Smooth muscle cell (in vitro differentiated cells): Measurements from ENCODE around the gene ATP8B4. TPM values are rescaled to one million over a fixed set of nuclear protein-coding genes. Genes with fewer than 3 reads are reported as not detected.

Source experiments
- DNase-seq: peaks from one replicate; lab custom pipeline; 2025; ENCODE audit not compliant: unreplicated experiment; lab: John Stamatoyannopoulos, UW
- H2AFZ ChIP-seq: fragments of 200-600 bp; sonication (generic); 2 replicates; pipeline ENCODE4 v1.6.0; 2016; ENCODE audit warnings: antibody characterized with exemption, low read depth, mild to moderate bottlenecking
- H3F3A ChIP-seq: fragments of 200-600 bp; sonication (generic); 2 replicates; pipeline ENCODE4 v1.6.0; 2017; ENCODE audit warnings: antibody characterized with exemption, low read depth
- H3K27ac ChIP-seq: fragments of 200-600 bp; sonication (generic); 2 replicates; pipeline ENCODE4 v1.5.1; 2016; ENCODE audit warnings: low read depth, mild to moderate bottlenecking
- H3K27me3 ChIP-seq: fragments of 200-600 bp; sonication (generic); 2 replicates; pipeline ENCODE4 v1.6.1; 2016; ENCODE audit warnings: low read depth, mild to moderate bottlenecking
- H3K36me3 ChIP-seq: fragments of 200-600 bp; sonication (generic); 2 replicates; pipeline ENCODE4 v1.5.1; 2016; ENCODE audit warnings: low read depth
- H3K4me1 ChIP-seq: fragments of 200-600 bp; sonication (generic); 2 replicates; pipeline ENCODE4 v1.5.1; 2016; ENCODE audit warnings: low read depth
- H3K4me2 ChIP-seq: fragments of 200-600 bp; sonication (generic); 2 replicates; pipeline ENCODE4 v1.6.0; 2016; ENCODE audit warnings: mild to moderate bottlenecking
- H3K4me3 ChIP-seq: fragments of 200-600 bp; sonication (generic); 2 replicates; pipeline ENCODE4 v1.5.1; 2016; ENCODE audit warnings: mild to moderate bottlenecking
- H3K79me2 ChIP-seq: fragments of 200-600 bp; sonication (generic); 2 replicates; pipeline ENCODE4 v1.6.0; 2016; ENCODE audit warnings: low read depth, mild to moderate bottlenecking
- H3K9ac ChIP-seq: fragments of 200-600 bp; sonication (generic); 2 replicates; pipeline ENCODE4 v1.6.0; 2016; ENCODE audit warnings: low read depth
- H3K9me3 ChIP-seq: fragments of 200-600 bp; sonication (generic); replicated peaks from 2 replicates; pipeline ENCODE4 v1.5.1; 2016; ENCODE audit warnings: low read depth
- H4K20me1 ChIP-seq: fragments of 200-600 bp; sonication (generic); 2 replicates; pipeline ENCODE4 v1.6.0; 2016; ENCODE audit warnings: low read depth
- CTCF ChIP-seq: fragments of 200-600 bp; sonication (generic); IDR thresholded peaks from 2 replicates; pipeline ENCODE4 v1.5.1; 2017; ENCODE audit warnings: borderline replicate concordance, mild to moderate bottlenecking, antibody characterized with exemption; ENCODE audit not compliant: insufficient read depth, poor library complexity, severe bottlenecking
- WGBS: methylation state at CpG from one replicate; pipeline ENCODE4 v1.1.7; 2016; ENCODE audit warnings: low lambda C conversion rate; 5-methylcytosine and 5-hydroxymethylcytosine counted together
- polyA plus RNA-seq: library from polyadenylated mRNA; unstranded; fragments of >200 nt; fragmentation: Nextera tagmentation; extraction: Ambion mirVana; gene quantifications from 2 replicates; pipeline ENCODE4 v1.2.1, GENCODE V29; 2016
- total RNA-seq: library from RNA; depleted of rRNA; stranded (reverse); fragments of >200 nt; gene quantifications from 2 replicates; pipeline ENCODE4 v1.2.3, GENCODE V29; 2014

ATP8B4 gene
- total and polyA plus RNA-seq, 2 experiments from 2014 or later = 21.7 to 60.5 TPM

- Histone ChIP-seq H2AFZ (no peak overlapping the region), H4K20me1 (no peaks in the 10 kb centered on the region), H3K4me1 (peaks cover 33% of the 10 kb centered on the region), H3F3A (peaks cover 30% of the 10 kb centered on the region), H3K4me2 (peak overlapping the region; percentile 49), H3K27me3 (no peaks in the 10 kb centered on the region), H3K9me3 (no peaks in the 10 kb centered on the region), H3K27ac (peak overlapping the region; percentile 67), H3K9ac (peak overlapping the region; percentile 1), H3K4me3 (no peak overlapping the region), H3K79me2 (no peaks in the 10 kb centered on the region), H3K36me3 (no peaks in the 10 kb centered on the region)
- TF ChIP-seq CTCF = peak; percentile 36
- 52% methylated on average over 2 of the region's 2 CpGs for WGBS
- DNase-seq = no peak
These were observed 216.9 kb downstream of the ATP8B4 start for GRCh38 chr15:49901996-49902684.

GRCh38 chr15:49901321-49901720 is 217.7 kb downstream of the ATP8B4 start:
- H3K79me2 ChIP-seq = no peaks in the 10 kb centered on the region
- no peak for TF ChIP-seq CTCF
- H3K4me1 ChIP-seq = peaks cover 41% of the 10 kb centered on the region
- H4K20me1 ChIP-seq = no peaks in the 10 kb centered on the region
- H3K9ac ChIP-seq = no peak overlapping the region
- WGBS = 77% methylated on average over 1 of the region's 1 CpG
- H3K9me3 ChIP-seq = no peaks in the 10 kb centered on the region
- peak overlapping the region; percentile 49 for H3K4me2 ChIP-seq
- no peak overlapping the region for H2AFZ ChIP-seq
- no peaks in the 10 kb centered on the region for H3K27me3 ChIP-seq
- H3F3A ChIP-seq = peaks cover 30% of the 10 kb centered on the region
- no peak for DNase-seq
- H3K4me3 ChIP-seq = no peak overlapping the region
- no peaks in the 10 kb centered on the region for H3K36me3 ChIP-seq
- H3K27ac ChIP-seq = peak overlapping the region; percentile 67

- Histone ChIP-seq H3K4me1 (peaks cover 45% of the 10 kb centered on the region), H4K20me1 (no peaks in the 10 kb centered on the region), H3K27ac (peak overlapping the region; percentile 67), H3K36me3 (no peaks in the 10 kb centered on the region), H3K9me3 (no peaks in the 10 kb centered on the region), H3F3A (peaks cover 30% of the 10 kb centered on the region), H3K4me2 (peak overlapping the region; percentile 49), H3K27me3 (no peaks in the 10 kb centered on the region), H2AFZ (no peak overlapping the region), H3K79me2 (no peaks in the 10 kb centered on the region), H3K4me3 (no peak overlapping the region), H3K9ac (no peak overlapping the region)
- TF ChIP-seq CTCF = no peak
- no peak for DNase-seq
- 88% methylated on average over 1 of the region's 1 CpG for WGBS
These were observed 218.2 kb downstream of the ATP8B4 start for GRCh38 chr15:49900903-49901235.
